NCI-H748 (cell line): ENCODE measurements around the gene RAB7A.
"Not testable (repeated sequence)": the region's sequence is repeated elsewhere in the genome, so short reads cannot be mapped to it uniquely, and the experiment has no call there.

Source experiments
- DNase-seq: peaks from one replicate; lab custom pipeline; 2025; ENCODE audit not compliant: unreplicated experiment; lab: John Stamatoyannopoulos, UW

The RAB7A gene

DNA sequence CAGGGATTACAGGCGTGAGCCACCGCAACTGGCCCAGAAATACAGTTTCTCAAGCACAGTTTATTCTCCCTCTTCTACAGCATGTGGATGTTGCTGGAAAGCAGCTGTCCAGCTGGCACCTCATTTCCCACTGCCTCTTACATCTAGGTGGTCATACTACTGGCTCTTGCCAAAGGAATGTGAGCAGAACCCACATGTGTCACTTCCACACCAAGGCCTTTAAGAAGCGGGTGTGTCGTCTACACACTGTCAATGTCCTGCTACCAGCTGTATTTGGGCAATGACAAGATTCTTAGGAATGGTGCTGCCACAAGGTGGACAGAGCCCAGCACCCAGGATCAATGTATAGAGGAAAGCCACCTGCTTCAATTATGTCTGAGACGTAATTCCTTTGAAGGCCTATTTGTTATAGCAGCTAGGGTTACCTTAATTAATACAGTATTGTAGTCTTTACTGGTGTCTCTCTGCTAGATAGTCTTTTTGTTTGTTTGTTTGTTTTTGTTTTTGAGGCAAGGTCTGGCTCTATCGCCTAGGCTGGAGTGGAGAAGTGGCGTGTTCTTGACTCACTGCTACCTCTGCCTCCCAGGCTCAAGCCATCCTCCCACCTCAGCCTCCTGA is 15.1 kb upstream of the RAB7A start:
- DNase-seq, result no peak

DNA sequence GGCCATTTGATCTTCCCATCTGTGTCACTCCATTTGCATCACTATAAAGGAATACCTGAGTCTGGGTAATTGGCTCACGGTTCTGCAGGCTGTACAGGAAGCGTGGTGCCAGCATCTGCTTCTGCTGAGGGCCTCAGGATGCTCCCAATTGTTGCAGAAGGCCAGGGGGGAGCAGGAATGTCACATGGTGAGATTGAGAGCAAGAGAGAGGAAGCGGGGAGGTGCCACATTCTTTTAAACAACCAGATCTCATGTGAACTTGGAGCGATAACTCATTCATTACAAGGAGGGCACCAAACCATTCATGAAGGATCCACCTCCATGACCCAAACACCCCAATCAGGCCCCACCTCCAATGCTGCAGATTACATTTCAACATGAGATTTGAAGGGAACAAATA is 13.1 kb upstream of the RAB7A start:
- no peak for DNase-seq

DNA sequence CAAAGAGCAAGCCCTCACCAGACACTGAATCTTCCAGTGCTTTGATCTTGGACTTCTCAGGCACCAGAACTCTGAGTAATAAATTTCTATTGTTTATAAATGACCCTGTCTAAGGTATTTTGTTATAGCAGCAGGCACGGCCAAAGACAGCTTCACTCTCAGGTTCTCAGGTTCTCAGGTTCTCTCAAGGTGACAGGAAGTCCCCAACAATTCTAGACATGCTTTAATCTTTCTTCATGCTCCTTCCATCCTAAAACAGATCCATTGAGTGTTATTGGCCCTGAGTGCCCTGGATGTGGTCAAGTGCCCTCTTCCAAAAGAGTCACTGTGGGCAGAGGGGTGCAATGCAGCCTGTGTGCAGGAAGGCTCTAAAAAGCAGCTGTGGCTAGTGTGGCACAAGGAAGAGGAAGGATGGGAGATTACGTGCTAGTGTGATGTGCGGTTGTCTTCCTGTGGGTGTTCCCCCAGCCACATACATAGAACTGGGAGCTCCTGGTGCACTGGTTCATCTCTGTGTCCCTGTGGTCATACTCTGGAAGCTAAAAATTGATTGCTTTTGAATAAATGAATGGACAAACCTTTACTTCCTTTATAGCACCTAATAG is 11.0 kb upstream of the RAB7A start:
- no peak for DNase-seq

DNA sequence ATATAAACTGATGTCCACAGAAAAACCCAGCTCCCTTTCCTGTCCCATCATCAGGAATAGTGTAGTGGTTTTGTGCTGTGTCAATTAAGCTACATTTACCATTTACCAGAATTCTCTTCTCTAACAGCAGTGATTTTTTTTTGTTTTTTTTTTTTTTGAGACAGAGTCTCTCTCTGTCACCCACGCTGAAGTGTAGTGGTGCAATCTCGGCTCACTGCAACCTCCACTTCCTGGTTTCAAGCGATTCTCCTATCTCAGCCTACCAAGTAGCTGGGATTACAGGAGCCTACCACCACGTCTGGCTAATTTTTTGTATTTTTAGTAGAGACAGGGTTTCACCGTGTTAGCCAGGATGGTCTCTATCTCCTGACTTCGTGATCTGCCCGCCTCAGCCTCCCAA is 7.1 kb upstream of the RAB7A start:
- not testable (repeated sequence) for DNase-seq

DNA sequence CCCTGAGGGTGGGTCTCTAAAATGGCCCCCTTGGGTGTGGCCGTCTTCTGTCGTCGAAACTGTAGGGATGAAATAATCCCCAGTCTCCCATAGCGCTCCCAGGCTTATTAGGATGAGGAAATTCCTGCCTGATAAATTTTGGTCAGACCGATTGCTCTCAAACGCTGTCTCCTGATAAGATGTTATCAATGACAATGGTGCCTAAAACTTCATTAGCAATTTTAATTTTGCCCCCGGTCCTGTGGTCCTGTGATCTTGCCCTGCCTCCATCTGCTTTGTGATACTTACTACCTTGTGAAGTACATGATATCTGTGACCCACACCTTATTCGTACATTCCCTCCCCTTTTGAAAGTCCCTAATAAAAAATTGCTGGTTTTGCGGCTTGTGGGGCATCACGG is 5.1 kb upstream of the RAB7A start:
- no peak for DNase-seq

DNA sequence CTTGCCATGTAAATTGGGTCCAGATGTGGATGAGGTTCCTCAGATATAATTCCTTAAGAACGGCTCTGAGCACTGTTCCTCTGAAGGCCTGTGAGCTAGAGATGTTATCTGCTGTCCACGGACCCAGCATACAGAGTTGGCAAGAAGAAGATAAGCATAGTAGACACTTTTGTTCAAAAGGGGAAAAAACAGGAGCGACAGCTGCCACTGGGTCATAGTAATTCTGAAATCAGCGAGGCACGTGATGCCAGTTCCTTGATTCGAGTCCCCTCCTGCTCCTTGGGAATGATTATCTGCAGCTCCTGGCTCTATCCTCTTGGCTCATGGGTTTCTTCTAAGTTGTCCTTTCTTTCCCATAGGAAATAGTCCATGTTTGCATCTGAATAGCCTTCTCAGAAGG is 2.5 kb upstream of the RAB7A start:
- no peak for DNase-seq

DNA sequence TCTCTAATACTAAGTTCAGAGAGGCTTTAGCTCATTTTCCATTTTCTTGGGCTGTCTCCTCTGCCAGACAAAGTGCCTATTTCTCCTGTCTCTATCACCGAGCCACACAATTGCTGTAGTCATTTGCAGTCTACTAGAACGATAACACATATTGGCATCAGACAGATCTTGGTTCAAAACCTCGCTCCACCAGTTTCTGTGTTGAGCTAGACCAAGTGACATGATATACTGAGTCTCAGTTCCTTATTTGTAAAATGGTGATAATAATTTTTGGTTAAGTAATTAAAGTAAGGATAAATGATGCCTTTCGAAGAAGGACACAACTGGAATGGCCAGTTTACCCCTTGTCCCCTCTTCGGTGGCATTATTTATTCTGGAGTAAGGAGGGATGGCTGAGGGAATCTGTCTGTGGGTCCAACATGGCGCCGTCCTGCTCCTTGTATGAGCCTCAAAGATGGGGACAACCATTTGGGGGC is 398 bp upstream of the RAB7A start:
- DNase-seq, result no peak

DNA sequence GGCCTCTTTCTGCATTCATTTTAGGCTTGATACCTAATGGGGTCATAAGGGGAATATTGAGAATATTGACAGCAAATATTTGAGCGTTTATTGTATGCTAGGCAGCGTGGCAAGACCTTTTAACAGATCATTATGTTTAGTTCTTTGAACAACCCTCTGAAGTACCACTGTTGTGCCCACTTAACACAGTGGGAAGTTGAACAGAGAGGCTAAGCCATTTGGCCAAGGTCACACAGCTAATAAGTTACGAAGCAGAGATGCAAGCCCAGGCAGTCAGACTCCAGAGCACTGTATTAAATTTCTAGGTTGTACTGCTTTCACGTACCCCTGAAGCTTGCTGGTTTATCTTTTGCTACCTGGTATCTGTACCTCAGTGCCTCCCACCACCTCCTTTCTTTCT is 1.1 kb downstream of the RAB7A start:
- no peak for DNase-seq

DNA sequence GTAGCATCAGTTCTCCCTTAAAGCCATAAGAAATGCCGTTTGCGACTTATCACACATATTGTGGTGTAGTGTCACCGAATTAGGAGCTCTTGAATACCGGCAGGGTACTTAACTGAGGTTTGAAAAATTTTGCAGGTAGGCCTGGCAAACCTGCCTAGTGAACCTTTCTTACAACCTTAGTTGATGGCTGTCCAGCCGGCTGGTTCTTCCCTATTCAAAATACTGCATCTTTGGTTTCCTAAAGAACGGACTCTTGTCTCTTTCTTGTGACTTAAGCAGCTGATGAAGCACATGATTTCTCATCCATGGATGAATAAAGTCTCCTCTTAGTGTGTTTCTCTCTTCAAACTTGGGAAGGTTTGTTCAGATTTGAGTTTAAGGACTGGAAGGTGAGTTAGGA is 1.5 kb downstream of the RAB7A start:
- DNase-seq, result no peak

DNA sequence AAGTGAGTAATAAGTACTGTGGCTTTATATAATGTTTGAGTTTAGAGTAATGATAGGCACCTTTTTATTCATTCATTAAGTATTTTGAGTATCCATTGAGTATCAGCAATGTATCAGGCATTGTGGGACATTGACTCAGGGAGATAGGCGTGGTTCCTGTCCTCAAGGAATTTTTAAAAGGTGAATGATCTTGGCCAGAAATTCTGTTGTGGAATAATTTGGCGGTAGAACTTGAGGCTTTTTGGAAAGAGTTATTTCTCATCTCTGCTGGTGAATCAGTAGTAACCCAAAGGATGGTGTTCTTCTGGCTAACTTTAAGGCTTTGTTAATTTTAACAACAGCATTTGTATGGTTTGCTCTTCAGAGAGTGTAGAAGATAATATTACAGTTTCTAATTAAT is 2.0 kb downstream of the RAB7A start:
- DNase-seq, result no peak

DNA sequence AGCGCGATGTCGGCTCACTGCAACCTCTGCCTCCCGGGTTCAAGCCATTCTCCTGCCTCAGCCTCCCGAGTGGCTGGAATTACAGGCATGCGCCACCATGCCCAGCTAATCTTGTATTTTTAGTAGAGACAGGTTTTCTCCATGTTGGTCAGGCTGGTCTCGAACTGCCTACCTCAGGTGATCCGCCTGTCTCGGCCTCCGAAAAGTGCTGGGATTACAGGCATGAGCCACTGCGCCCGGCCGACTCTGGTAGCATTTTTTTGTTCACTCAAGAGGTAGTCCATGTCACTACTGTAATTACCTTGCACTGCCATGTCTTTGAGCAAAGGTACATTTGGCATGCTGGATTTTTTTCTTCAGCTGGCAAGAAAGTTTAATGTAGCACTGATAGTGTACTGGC is 2.5 kb downstream of the RAB7A start:
- not testable (repeated sequence) for DNase-seq

DNA sequence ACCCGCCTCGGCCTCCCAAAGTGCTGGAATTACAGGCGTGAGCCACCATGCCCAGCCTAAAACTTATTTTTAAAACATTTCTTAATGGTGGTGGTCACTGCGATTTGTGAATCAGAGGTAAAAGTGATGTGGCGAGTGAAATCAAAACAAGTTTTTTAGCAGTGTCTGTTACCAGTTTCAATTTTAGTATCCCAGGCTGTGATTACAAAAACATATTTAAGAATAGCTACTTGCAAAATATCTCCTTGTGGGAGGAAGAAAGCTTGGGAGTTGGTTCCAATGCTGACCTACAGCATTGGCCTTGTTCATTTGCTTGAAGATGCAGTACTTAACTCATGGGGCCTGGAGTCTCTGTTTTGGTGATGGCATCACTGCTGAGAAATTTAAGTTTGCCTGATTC is 4.5 kb downstream of the RAB7A start:
- no peak for DNase-seq

DNA sequence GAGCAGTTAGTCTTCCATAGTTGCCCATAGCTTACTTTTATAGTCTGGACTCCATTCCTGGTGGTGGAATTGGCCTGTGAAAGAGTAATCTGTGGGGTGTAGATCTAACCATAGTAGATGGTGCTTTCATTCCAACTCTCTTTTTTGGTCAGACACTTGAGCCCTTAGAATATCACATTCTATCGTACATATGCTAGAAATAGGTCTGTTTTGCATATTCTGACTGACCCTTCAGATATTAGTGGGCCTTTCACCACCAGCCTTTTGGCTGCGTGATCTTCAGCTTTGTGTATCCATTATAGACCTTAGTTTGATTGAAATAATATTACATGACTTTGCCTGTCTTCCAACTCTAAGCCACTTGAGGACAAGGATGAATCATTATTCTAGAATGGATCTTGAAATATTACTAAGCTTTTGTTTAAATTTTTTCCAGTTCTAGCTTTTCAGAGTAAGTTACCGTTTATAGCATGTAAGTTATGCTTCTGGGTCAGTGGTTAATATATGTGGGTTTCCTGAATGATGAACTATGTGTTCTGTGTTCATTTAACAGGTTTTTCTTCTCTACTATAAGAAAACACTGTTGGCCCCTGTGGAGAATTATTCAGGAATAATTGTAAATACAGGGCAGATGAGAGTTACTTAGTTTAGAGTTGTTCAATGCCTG is 8.7 kb downstream of the RAB7A start:
- no peak for DNase-seq

DNA sequence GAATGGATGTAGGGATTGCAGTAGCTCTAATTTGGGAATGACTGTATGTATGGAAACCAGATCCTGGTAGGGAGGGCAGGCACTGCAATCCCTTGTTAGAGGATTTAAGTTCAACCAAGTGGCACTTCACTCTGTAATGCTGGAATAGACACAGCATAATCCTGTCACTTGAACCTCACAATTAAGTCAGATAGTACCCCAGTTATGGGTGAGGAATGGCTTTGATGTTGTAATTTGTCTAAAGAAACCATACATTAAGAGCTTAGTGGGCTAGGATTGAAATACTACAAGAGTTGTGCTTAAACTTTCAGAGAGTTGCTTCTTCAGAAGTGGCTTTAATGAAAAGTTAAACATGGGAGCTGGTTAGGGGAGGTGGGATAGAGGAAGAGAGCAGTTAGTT is 9.3 kb downstream of the RAB7A start:
- DNase-seq, result no peak

DNA sequence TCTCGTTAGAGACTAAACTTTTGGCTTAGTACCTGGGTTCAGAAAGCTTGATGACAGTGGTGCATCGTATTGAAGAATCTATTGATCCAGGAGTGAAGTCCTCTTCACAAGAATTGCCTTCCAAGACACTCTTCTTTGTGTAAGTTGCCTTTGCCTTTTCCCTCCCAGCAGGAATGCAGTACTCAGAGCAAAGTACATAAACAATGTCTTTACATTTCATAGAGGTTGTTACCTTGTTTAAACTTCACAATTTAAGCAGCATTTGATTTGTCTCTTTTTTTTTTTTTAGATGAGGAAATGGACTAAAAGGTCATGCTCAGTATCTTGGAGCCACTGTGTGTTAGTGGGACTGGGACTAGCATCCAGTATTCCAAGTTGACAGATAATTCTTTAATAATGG is 9.9 kb downstream of the RAB7A start:
- no peak for DNase-seq

DNA sequence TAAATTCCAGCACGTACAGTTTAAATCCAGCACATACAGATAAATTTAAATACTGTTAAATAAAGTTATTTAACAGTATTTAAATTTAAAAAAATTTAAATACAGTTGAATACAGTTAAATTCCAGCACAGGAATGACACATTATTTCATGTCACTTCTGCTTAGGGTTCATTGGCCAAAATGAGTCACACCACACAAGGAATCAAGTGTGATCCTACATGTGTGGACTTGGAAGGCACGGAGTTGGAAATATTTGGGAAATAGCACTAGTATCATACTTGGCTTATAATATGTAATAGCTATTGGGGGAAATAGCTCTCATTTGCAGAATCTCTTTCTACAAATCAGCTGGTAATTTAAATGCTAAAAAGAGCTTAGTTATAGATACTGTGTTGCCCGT is 10.6 kb downstream of the RAB7A start:
- DNase-seq, result no peak

DNA sequence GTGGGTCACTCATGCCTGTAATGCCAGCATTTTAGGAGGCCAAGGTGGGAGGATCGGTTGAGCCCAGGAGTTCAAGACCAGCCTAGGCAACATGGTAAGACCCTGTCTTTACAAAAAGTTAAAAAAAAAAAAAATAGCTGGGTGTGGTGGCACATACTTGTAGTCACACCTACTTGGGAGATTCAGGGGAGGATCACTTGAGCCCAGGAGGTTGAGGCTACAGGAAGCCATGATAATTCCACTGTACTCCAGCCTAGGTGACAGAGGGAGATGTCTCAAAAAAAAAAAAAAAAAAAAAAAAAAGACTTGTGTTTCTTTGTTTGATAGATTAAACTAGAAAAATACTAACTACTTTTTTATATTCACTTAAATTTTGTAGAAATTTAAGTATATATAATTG is 14.6 kb downstream of the RAB7A start:
- DNase-seq, result no peak

DNA sequence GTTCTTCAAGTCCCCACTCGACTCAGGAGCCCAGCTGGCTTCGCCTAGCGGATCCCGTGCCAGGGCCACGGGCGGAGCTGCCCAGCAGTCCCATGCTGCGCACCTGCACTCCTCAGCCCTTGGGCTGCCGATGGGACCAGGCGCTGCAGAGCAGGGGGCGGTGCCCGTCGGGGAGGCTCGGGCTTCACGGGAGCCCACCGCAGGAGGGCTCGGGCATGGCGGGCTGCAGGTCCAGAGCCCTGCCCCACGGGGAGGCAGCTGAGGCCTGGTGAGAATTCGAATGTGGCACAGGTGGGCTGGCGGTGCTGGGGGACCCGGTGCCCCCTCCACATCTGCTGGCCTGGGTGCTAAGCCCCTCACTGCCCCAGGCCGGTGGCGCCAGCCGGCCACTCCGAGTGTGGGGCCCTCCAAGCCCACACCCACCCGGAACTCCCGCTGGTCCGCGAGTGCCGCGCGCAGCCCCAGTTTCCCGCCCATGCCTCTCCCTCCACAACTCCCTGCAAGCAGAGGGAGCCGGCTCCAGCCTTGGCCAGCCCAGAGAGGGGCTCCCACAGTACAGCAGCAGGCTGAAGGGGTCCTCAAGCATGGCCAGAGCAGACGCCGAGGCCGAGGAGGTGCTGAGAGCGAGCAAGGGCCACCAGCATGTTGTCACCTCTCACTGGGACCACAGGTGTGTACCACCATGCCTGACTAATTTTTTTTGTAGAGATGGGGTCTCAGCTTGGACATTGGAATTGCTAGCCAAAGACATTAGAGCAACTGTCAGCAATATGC is 17.0 kb downstream of the RAB7A start:
- DNase-seq, result no peak

DNA sequence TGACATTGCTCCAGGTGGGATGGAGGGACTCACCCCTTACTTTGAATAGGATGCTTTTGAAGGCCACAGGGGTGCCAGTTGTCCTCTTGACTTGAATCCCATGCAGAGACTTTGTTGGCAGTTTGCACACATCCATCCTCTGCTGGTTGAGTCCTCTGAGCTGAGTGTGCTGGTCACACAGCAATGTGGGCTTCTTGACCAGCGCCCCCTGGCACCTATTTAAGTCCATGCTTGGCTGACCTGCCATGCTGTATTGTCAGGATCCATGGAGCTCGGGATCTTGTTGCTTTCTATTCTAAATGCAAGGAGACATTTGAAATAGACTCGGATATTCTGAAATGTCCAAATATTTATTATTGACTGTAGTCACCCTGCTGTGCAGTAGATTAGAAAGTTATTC is 19.8 kb downstream of the RAB7A start:
- DNase-seq, result no peak

DNA sequence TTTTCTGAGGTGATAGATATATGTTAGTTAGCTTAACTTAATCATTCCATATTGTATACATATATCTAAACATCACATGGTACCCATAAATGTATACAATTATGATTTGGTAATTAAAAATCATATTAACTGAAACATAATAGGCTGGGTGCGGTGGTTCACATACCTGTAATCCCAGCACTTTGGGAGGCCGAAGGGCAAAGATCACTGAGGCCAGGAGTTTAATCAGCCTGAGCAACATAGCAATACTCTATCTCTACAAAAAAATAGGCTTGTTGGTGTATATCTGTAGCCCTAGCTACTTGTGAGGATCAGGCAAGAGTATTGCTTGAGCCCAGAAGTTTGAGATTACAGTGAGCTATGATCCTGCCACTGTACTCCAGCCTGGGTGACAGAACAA is 20.9 kb downstream of the RAB7A start:
- DNase-seq, result no peak

DNA sequence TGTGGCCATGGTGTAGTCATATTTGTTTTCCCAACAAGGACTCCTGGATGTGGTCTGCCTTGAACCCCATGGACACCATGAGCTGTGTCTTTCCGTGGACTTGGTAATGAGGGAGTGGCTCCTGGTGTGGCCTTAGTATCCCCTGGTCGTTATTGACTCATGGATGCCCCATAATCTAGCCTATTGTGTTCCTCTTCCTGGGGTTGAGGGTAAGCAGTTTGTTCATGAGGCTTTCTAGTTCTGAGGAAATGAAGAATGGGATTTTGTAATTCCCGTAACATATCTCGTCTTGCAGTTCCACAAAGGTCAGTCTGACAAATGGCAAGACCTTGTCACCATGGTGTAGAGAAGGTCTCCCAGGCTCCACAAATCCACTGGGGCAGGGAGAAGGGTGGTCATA is 22.6 kb downstream of the RAB7A start:
- DNase-seq, result no peak

DNA sequence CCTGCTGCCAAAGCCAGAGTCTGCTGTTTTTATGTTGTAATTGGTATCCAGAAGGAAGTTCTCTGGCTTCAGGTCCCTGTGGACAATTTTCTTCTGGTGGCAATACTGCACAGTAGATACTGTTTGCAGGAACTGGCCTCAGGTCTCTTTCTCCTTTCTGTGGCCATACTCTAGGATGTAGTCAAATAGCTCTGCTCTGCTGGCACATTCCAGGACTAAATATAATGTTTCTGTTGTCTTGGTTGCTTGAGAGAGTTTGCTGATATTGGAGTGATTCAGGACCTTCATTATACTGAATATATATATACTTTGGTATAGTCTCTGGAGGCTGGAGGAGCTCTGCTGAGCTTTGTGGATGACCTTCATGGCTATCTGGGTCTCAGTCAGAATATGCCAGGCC is 23.1 kb downstream of the RAB7A start:
- DNase-seq, result no peak
